Measurements from ENCODE around the gene RAC2. TPM values are rescaled to one million over a fixed set of nuclear protein-coding genes. Genes with fewer than 3 reads are reported as not detected.

RAC2 gene
- total RNA-seq, 1 donor from 2014 or later, result 26.1 TPM

DNA sequence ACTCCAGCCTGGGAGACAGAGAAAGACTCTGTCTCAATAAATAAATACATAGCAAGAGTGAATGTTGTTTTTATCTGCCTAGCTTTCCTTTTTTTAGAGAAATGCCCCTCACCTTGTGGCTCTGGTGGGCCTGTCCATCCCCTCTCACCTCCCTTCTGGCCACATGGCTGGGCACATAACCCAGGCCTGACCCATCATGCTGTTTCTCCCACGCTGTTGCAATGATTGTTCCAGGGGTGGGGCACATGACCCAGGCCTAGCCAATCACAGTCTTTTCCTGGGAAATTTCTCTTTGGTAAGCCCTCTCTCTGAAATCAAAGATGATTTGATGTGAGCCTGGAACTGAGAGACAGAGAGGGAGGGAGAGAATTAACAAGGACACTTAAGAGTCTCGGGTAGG is 32.7 kb upstream of the RAC2 start:
- no peak for DNase-seq (ENCODE audit: low spot score)

DNA sequence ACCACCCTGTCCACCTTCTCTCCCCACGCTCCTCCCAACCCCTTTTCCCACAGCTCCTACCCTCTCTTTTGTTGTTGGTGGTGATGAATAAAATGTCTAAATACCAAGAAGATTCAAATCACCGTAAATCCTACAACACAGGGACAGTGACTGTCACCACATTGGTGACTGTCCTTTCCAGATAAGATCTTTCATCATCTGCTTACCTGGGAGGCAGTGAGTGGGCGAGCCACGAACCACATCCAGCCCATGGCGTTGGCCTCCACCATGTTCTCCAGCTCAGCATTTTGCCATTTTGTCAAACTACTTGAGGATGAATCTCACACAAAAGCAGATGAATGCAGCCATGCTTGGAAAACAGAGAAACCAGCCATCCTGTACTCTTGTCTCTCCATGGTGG is 31.6 kb upstream of the RAC2 start:
- no peak for DNase-seq (ENCODE audit: low spot score)

GRCh38 chr22:37275134-37275533 is 31.1 kb upstream of the RAC2 start:
- no peak for DNase-seq (ENCODE audit: low spot score)

- DNase-seq (ENCODE audit: low spot score), result no peak
Observed at GRCh38 chr22:37274380-37274862, 30.4 kb upstream of the RAC2 start.

DNA sequence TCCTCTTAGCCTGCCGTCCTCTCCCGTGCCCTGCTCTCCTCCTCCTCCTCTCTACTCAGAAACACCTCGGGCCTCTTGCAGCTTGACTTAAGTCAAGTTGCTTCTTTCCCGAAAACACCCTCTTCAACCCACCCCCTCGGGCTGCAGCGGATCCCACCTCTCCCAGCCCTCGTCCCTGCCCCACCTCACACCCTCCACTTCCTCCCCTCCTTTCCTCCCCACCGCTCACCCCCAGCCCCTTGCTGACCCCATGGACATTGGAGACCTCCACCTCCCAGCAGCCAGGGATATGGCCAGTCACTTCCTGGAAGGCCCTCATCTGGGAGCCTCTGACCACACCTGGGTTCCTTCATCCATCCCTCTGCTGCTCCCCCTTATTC is 29.8 kb upstream of the RAC2 start:
- DNase-seq (ENCODE audit: low spot score), result no peak

- no peak for DNase-seq (ENCODE audit: low spot score)
Observed at GRCh38 chr22:37273126-37273845, 29.2 kb upstream of the RAC2 start.

GRCh38 chr22:37270928-37271650 is 27.0 kb upstream of the RAC2 start:
- DNase-seq (ENCODE audit: low spot score), result no peak

- no peak for DNase-seq (ENCODE audit: low spot score)
Observed at GRCh38 chr22:37269936-37270678, 26.0 kb upstream of the RAC2 start.

- DNase-seq (ENCODE audit: low spot score), result no peak
Observed at GRCh38 chr22:37267661-37268413, 23.8 kb upstream of the RAC2 start.

DNA sequence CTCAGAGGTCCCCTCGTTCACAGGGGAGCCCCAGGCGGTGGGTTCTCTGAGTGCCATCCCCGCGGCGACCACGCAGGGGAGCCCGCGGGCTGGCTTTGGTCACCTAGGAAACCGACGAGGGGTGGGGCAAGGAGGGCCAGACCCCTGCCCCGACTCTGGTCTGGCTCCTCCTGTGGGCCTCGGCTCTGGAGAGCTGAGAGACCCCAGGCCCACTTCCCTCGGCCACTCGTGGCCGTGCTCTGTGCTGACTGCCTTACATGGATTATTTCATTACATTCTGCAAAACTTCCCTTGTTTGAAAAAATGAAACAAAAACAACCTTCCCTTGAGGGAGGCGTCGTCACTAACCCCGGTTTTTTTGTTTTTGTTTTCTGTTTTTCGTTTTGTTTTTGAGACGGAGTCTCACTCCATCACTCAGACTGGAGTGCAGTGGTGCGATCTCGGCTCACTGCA is 23.1 kb upstream of the RAC2 start:
- DNase-seq (ENCODE audit: low spot score), result no peak

DNA sequence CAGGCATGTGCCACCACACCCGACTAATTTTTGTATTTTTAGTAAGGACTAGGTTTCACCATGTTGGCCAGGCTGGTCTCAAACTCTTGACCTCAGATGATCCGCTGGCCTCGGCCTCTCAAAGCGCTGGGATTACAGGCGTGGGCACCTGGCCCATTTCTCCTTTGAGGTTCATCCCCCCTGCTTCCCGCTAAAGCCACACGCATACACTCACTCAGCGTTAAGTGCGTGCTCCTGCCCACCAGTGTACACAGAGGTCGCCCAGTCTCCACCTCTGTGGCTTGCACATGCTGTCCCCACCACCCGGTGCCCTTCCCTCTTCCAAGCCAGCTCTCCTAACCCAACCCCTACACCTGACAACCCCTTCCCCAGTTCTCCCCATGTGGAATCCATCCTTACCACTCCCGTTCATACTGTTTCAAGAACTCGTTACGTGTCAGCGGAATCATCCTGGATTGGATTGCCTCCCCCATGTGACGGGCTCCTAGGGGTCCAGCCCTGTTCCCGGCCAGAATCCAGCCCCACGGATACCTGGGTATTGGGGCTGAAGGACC is 22.6 kb upstream of the RAC2 start:
- no peak for DNase-seq (ENCODE audit: low spot score)

DNA sequence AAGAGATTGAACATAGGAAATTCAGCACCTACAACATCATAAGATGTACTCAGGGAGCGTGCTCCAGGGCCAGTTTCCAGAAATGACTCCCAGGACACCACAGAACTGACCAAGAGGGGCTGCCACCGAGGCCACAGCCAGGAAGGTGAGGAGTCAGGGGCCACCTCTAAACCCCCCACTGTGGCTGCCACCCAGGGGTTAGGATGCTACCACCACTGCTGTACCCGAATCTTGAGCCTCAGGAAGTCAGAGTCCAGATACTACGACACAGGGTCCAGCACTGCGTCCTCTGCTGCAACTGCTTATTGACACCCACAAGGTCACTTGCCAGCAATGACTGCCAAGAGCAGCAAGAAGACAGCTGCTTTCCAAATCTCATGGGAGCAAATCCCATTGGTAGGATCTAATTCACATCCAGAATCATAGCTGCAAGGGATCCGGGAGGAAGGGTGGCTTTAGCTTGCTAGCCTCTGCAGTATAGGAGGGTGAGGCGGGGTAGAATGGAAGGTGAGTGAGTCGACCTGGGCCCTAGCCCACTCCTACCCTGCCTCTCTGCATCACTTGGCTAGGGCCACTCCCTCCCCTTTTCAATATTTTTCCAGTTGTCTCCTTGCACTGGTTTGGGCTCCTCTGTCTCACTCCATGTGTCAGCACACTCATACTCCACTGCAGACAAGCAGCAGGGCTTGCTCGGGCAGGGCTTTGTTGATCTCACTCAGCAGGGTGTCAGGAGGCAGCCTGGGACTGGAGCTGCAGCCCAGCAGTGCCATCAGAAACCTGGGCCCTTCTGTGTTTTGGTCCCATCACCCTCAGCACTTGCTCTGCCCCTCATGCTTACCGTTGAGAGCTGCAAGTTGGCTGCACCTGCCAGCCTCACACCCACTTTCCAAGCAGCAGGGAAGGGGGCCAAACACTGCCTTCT is 20.2 kb upstream of the RAC2 start:
- no peak for DNase-seq (ENCODE audit: low spot score)

DNA sequence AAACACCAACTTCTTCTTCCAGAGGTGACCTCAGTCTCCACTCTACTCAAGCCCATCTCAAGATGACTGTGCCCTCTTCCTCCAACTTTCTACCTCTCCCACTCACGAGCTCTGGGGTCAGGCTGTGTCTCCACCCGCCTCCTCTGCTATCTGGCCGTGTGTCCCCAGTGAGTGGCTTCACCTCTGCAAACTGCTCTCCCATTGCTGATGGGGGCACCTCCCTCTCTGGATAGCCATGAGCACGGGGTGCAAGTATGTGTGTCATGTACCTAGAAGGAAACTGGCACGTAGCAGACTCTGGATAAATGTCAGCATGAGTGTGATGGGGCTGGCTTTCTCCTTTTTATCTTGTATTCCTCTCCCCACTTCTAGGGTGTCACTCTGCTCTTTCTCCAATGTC is 18.3 kb upstream of the RAC2 start:
- no peak for DNase-seq (ENCODE audit: low spot score)

GRCh38 chr22:37260901-37261336 is 16.9 kb upstream of the RAC2 start:
- DNase-seq (ENCODE audit: low spot score), result no peak

DNA sequence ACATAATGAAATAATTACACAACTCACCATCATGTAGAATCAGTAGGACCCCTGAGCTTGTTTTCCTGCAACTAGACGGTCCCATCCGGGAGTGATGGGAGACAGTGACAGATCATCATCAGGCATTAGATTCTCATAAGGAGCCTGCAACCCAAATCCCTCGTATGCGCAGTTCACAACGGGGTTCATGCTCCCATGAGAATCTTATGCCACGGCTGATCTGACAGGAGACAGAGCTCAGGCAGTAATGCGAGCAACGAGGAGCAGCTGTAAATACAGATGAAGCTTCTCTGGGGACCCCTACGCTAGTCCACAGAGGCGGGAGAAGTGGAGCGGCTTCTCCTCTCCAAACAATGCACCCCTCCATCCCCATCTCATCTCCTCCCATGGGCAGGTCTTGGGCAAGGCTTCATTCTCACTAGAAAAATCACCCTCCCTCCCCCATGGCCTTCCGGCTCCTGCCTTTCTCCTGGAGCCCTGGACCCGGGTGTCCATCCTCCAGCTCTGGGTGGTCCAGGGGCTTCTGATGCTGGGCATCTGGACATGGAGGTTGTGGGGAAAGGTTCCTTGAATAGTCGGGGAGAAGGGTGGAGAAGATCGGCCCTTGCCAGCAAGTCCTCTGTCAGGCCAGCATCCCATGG is 16.2 kb upstream of the RAC2 start:
- DNase-seq (ENCODE audit: low spot score), result no peak

GRCh38 chr22:37259540-37260029 is 15.5 kb upstream of the RAC2 start:
- DNase-seq (ENCODE audit: low spot score), result no peak

GRCh38 chr22:37258753-37259401 is 14.8 kb upstream of the RAC2 start:
- DNase-seq (ENCODE audit: low spot score), result no peak

DNA sequence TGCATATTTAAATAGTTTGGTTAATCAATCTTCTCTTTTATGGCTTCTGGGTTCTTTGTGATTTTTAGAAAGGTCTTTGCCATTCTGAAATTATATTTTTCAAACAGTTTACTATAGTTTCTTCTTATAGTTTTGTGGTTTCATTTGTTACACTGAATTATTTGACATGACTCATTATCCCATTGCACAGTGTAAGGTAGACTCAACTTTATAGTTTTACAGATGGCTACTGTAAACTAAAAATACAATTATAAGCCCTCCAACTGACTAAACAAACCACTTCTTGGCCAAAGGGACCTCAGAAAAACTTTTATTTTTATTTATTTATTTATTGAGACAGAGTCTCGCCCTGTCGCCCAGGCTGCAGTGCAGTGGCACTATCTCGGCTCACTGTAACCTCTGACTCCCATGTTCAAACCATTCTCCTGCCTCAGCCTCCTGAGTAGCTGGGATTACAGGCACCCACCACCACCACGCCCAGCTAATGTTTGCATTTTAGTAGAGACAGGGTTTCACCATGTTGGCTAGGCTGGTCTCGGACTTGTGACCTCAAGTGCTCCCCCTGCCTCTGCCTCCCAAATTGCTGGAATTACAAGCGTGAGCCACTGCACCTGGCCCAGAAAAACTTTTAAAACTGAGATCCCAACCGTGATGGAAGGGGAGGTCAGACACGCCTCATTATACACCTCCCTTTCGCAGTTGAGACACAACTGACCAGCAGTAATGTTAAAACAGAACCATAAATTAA is 14.1 kb upstream of the RAC2 start:
- DNase-seq (ENCODE audit: low spot score), result no peak
